Measurements from ENCODE around the gene DOCK10.
"Not testable (repeated sequence)": the region's sequence is repeated elsewhere in the genome, so short reads cannot be mapped to it uniquely, and the experiment has no call there.

DOCK10 gene

GRCh38 chr2:224941960-224942359 is 100.3 kb downstream of the DOCK10 start:
- DNase-seq, result no peak

DNA sequence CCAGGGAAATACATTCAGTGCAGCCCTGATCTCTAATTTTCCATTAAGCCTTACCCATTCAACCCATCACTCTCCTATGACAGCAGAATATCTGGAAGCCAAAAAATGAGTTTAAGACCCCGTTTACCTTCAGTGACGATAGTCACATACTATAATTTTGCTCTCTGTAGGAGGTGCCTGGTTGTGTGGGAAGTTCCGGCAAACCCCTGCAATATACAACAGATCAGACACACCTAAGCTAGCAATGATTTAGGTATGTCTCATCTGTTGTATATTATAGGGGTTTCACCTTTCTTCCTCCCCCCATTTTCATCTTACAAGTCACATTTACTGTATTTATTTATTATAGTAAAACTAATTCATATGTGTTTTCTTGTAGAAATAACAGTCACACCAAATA is 101.7 kb downstream of the DOCK10 start:
- DNase-seq, result no peak

DNA sequence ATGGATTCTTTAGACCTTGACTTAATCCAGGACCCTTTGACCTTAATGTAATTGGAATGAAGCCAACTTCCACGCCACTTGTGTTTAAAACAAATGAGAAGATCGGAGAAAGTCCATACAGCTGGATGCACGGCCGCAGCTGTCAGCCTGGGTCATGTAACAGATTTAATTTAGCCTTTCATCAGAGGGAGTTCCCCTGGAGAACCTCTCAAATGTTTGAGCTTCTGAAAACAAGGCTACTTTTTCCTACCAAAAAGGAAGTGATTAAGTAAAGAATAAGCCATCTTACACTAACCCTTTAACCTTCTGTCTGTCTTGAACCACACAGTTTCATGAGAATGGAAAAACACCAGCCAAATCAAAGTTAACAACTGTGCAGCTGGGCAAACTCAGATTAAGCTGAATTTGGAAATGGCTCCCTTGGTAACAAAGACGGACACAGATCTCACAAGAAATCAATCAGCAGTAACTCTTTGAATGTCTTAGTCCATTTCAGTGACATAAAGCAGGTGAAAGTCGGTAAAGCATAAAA is 103.6 kb downstream of the DOCK10 start:
- DNase-seq, result no peak

- no peak for DNase-seq
These were observed 104.4 kb downstream of the DOCK10 start for GRCh38 chr2:224937887-224938286.

DNA sequence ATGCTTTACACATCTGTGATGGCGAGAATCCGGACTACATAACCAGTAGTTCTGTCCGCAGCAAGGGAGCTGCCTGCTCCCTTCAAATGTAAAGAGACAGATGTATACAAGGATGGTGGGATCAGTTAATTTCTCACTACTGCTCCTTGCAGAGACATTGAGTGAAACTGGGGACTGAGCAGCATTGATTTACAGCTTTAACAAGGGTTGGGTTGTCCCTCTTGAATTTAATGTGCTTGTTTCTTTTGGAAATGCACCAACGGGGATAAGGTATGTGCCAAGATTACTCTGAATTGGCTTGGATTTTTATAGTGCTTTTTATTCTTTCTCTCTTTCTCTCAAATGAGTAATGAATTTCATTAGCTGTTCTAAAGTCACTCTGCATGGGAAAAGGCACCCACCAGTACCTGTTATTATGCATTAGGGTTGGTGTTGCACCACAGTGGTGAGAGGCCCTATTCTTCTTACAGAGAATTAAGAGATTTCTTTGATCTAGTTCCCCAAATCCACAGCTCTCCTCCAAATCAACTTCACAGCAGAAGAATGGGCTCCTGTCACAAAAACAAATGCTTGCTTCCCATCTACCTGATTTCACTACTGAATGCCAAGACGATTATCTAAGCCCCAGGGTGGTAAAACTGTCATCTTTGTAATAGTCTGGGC is 107.6 kb downstream of the DOCK10 start:
- DNase-seq, result no peak

GRCh38 chr2:224933431-224933830 is 108.8 kb downstream of the DOCK10 start:
- DNase-seq, result no peak

- DNase-seq, result no peak
These were observed 109.7 kb downstream of the DOCK10 start for GRCh38 chr2:224932522-224932921.

- no peak for DNase-seq
These were observed 110.3 kb downstream of the DOCK10 start for GRCh38 chr2:224931956-224932355.

DNA sequence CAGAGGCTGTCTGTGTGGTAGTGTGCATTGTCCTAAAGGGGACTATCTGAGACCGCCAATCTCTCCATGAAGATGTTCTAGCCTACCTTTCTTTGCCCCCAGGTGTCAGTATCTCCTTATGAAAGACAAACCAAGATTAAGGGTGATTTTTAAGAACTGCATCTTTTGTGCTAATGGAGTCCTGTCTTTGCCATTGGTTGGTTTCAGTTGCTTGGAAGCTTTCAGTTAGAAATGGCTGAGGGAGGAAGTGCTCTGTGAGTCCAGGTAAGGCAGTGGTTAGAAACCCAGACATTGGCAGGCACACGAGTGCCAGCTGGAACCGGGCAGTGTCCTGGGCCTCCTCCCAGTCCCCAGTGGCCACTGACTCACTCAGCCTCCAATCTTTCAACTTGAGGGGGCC is 111.3 kb downstream of the DOCK10 start:
- no peak for DNase-seq

DNA sequence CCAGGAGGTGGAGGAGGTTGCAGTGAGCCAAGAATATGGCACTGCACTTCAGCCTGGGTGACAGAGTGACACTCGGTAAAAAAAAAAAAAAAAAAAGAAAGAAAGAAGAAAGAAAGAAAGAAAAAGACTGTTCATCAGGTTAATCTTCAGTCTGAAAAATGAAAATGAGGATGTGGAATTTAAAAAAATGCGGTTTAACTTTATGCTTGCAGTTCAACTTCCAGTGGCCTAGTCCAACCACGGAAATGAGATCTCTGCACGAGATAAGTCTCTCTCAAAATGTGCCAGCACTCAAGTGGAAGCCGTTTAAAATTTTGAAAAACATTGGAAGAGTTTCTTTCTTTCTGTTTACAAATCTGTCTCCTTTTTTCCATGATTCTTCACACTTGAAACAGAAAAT is 112.1 kb downstream of the DOCK10 start:
- DNase-seq, result no peak

- no peak for DNase-seq
These were observed 112.8 kb downstream of the DOCK10 start for GRCh38 chr2:224929512-224929911.

DNA sequence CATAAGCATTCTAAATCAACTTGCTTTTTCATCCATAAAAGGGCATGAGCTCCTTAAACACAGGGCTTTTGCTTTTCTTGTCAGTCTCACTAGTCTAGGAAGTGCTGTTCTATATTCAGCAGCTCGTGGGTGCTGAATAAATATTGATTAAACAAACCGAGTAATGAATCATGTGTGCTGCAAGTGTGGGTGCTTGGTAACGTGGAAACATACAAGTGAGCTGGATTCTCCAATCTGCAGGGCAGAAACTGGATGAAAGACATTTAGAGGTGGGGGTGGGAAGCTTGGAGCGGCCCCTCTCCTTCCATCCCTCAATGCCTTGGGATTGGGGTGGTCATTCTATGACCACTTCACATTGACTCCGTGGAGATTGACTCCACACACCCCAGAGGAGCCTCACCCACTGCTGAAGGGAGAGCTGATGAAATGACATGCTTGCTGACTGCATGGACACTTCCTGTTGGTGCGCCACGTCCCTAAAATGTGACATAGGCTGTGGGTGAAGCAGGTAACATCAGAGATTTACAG is 114.6 kb downstream of the DOCK10 start:
- DNase-seq, result no peak

DNA sequence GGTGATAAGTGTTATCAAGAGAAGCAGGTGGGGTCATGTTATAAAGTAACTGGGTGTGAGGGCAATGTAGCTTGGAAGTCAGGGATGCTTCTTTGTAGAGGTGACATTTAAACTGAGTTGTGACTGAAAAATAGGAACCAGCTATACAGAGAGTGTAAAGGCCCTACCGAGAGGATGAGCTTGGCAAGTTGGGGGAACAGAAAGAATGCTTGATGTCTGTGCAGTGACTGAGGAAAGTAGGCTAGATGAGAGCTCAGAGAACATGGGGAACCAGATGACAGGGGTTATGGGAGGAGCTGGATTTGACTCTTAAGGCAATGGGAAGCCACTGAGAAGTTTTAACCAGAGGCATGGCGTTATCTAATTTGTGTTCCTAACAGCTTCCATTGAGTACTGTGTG is 115.3 kb downstream of the DOCK10 start:
- DNase-seq, result no peak

DNA sequence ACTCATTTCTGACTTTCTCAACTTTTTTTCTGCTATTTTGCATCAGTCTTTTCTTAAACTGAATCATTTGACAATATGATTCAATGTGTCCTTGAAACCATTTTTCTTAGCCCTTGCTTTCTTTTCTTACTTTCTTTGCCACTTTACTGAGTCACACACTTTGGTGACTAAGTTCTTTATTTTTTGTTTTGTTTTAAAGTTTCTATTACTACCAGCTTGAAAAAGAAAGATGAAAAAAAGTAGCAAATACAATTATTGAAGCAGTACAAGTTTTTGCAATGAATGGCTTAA is 116.5 kb downstream of the DOCK10 start:
- no peak for DNase-seq

DNA sequence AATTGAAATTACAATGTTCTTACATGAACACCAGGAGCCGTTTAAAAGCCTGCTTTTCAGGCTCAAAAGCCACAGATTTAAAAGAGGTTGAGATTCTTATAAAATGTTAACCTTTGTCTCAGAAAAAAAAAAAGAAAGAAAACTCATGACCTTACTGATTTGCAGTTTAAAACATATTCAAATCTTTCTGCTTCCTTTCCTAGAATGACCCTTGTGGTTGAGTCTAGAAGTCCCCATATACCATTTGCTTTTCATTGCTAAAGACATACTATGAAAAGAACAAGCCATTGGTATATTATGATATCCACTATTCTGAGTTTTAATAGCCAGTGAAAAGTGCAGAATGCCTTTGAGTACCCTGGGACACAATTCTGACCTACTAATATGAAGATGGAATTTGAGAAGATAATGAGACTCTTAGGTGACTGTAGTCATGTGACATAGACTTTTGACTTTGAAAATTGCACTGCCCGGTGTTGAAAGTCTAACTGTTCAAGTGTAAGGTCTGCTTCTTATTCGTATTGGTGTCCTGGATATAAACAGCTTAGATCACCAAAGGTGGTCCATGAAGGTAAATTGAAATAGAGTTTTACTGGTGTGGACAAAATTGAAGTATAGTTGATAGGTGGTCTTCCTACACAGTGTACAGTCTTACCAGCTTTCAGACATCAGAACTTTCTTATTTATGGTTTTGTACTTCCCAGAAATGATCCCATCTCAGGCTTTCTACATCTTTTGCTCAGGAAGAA is 117.0 kb downstream of the DOCK10 start:
- no peak for DNase-seq

GRCh38 chr2:224924631-224925030 is 117.6 kb downstream of the DOCK10 start:
- no peak for DNase-seq

DNA sequence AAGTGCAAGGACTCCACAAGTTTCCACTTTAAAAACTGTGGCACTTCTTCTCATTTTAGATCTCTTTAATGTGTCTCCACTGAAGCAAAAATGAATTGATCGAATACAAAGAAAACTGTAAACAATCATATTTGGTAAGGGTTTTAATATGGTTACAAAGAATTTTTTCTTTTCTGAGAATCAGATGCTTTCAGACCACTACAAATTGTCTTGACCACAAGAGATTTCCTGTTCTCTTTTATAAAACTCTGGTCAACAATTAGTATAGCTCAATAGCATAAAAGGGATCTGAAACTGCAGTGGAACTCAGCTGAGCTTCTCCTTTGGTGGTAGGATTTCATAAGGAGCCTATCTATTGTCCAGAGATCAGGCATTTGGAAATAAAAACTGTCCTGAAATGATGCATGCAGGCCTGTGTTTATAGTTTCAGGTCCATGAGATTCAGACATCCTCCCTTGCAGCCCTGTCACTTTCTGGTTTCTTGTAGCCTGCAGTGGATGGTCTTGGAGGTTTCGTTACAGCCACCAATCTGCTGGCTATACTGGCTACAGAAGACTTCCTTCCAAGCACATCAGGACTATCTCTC is 120.0 kb downstream of the DOCK10 start:
- no peak for DNase-seq

GRCh38 chr2:224919472-224920110 is 122.7 kb downstream of the DOCK10 start:
- no peak for DNase-seq

- no peak for DNase-seq
These were observed 123.4 kb downstream of the DOCK10 start for GRCh38 chr2:224918626-224919471.

DNA sequence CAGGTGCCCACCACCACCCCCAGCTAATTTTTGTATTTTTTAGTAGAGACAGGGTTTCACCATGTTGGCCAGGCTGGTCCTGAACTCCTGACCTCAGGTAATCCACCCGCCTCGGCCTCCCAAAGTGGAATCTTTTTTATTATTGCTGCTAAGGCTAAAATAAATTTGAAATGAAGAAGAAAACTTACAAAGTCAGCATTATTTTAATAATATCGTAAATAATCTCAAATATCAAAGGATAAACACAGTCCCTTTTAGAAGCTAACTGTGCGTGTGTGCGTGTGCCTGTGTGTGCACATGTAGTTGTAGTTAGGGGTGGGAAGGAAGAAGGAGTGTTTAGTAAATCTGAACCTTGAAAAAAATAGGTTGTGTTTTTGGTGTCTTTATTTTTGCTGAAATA is 125.0 kb downstream of the DOCK10 start:
- not testable (repeated sequence) for DNase-seq

DNA sequence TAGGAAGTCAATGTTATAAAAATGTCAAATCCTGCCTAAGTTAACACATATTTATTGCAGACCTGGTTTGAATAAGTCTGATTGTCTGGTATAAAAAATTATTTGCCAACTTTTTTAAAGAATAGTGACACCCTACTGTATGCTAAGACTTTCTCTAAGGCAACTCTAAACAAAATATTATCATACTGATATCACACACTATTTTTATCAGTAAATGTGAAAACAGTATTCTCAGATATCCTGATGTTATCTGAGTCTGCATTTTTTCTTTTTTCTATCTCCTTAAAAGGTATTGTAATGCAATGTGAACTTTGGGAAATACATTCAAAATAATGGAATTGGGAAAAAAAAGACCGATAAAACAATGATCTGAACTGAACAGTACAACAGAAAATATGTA is 127.1 kb downstream of the DOCK10 start:
- no peak for DNase-seq

DNA sequence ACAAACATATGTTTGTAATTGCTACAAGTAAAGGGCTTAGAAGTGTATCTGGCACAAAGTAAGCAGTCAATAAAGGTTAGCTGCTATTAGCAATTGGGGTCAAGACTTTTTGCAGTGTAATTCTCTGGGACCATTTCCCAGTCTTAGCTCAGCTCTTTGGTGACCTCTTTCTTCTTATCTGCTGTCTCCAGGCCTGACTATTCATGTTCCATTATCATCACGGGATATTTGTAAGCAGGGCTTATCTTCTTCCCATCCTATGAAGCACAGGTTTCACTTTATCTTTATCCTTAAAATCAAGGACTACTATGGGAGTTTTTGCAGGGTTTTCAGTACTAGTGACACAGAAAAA is 131.7 kb downstream of the DOCK10 start:
- no peak for DNase-seq
